Muscle of arm (tissue), 12 donors: ENCODE data around the gene ANAPC1. TPM values are rescaled to one million over a fixed set of nuclear protein-coding genes. Genes with fewer than 3 reads are reported as not detected.
A peak's percentile ranks its signal among the peaks of the same experiment; 100 is the strongest.
"Not testable (repeated sequence)": the region's sequence is repeated elsewhere in the genome, so short reads cannot be mapped to it uniquely, and the experiment has no call there.

Source experiments
- DNase-seq: peaks from one replicate; pipeline ENCODE4 v3.0.0-alpha.2; 2013
- polyA plus RNA-seq, 12 donors: library from polyadenylated mRNA; unstranded; fragments of 120-200 nt; gene quantifications; one replicate each; pipeline ENCODE4 v1.2.1, GENCODE V29; 2013; ENCODE audit not compliant: insufficient read length in 12 of 12

ANAPC1 gene
- polyA plus RNA-seq, 12 donors: 18.1 to 25.3 (median 20.6) TPM; not detected in 1

GRCh38 chr2:111905475-111905869 lies 21.5 kb upstream of the ANAPC1 start:
- DNase-seq: not testable (repeated sequence)

- DNase-seq: no peak
These were observed 20.9 kb upstream of the ANAPC1 start for GRCh38 chr2:111904726-111905474.

GRCh38 chr2:111903930-111904439 lies 20.0 kb upstream of the ANAPC1 start:
- no peak for DNase-seq

GRCh38 chr2:111903516-111903915 lies 19.5 kb upstream of the ANAPC1 start:
- DNase-seq: no peak

- DNase-seq: no peak
These were observed 16.9 kb upstream of the ANAPC1 start for GRCh38 chr2:111900859-111901258.

- no peak for DNase-seq
These were observed 14.9 kb upstream of the ANAPC1 start for GRCh38 chr2:111898703-111899514.

- DNase-seq: peak; percentile 93
These were observed 14.1 kb upstream of the ANAPC1 start, which contains the start of gene MERTK for GRCh38 chr2:111897924-111898702. TSS of gene MERTK (plus strand) at chr2:111898607. CDS start at chr2:111898736, 129 bp downstream.

- DNase-seq: no peak
These were observed 13.6 kb upstream of the ANAPC1 start for GRCh38 chr2:111897630-111897923.

GRCh38 chr2:111896576-111896975 lies 12.6 kb upstream of the ANAPC1 start:
- no peak for DNase-seq

GRCh38 chr2:111896024-111896423 lies 12.0 kb upstream of the ANAPC1 start:
- no peak for DNase-seq

- no peak for DNase-seq
These were observed 585 bp upstream of the ANAPC1 start for GRCh38 chr2:111884592-111884964.

GRCh38 chr2:111872806-111873205 lies 11.2 kb downstream of the ANAPC1 start:
- not testable (repeated sequence) for DNase-seq

GRCh38 chr2:111865124-111865523 lies 18.9 kb downstream of the ANAPC1 start:
- DNase-seq: not testable (repeated sequence)

GRCh38 chr2:111860005-111860404 lies 24.0 kb downstream of the ANAPC1 start:
- not testable (repeated sequence) for DNase-seq

- DNase-seq: not testable (repeated sequence)
These were observed 31.4 kb downstream of the ANAPC1 start for GRCh38 chr2:111852544-111852943.

GRCh38 chr2:111850646-111851045 lies 33.3 kb downstream of the ANAPC1 start:
- DNase-seq: peak; percentile 2

- not testable (repeated sequence) for DNase-seq
These were observed 44.2 kb downstream of the ANAPC1 start for GRCh38 chr2:111839625-111840282.

- DNase-seq: not testable (repeated sequence)
These were observed 45.0 kb downstream of the ANAPC1 start for GRCh38 chr2:111838992-111839391.

- not testable (repeated sequence) for DNase-seq
These were observed 49.8 kb downstream of the ANAPC1 start for GRCh38 chr2:111834221-111834620.

- DNase-seq: not testable (repeated sequence)
These were observed 53.5 kb downstream of the ANAPC1 start for GRCh38 chr2:111830479-111830878.

GRCh38 chr2:111828217-111828766 lies 55.7 kb downstream of the ANAPC1 start:
- DNase-seq: not testable (repeated sequence)
